Measurements from ENCODE around the gene NEU4.
"Not testable (repeated sequence)": the region's sequence is repeated elsewhere in the genome, so short reads cannot be mapped to it uniquely, and the experiment has no call there.

NEU4 gene

GRCh38 chr2:241814393-241814642, 5.3 kb downstream of the NEU4 start:
- no peak for TF ChIP-seq CTCF (IDR thresholded peaks at IDR 0.05; ENCODE audit: extremely low read depth, insufficient read depth, missing control alignments)
- peak; percentile 21 for DNase-seq (ENCODE audit: low spot score)
- in situ Hi-C loops (cut with MboI; ENCODE audit: low pct_unique_long_range_greater_than_20kb, low sequenced_read_pairs, unreplicated experiment), result no loop called here

- no peak for TF ChIP-seq CTCF (IDR thresholded peaks at IDR 0.05; ENCODE audit: extremely low read depth, insufficient read depth, missing control alignments)
- DNase-seq (ENCODE audit: low spot score), result peak; percentile 21
- in situ Hi-C loops (cut with MboI; ENCODE audit: low pct_unique_long_range_greater_than_20kb, low sequenced_read_pairs, unreplicated experiment), result no loop called here
Measured at GRCh38 chr2:241814643-241815476, 5.9 kb downstream of the NEU4 start.

- in situ Hi-C loops (cut with MboI; ENCODE audit: low pct_unique_long_range_greater_than_20kb, low sequenced_read_pairs, unreplicated experiment), result no loop called here
- DNase-seq (ENCODE audit: low spot score), result peak; percentile 30
- no peak for TF ChIP-seq CTCF (IDR thresholded peaks at IDR 0.05; ENCODE audit: extremely low read depth, insufficient read depth, missing control alignments)
Measured at GRCh38 chr2:241815477-241816430, 6.8 kb downstream of the NEU4 start.

- in situ Hi-C loops (cut with MboI; ENCODE audit: low pct_unique_long_range_greater_than_20kb, low sequenced_read_pairs, unreplicated experiment), result no loop called here
- no peak for TF ChIP-seq CTCF (IDR thresholded peaks at IDR 0.05; ENCODE audit: extremely low read depth, insufficient read depth, missing control alignments)
- DNase-seq (ENCODE audit: low spot score), result peak; percentile 19
Measured at GRCh38 chr2:241816431-241817121, 7.6 kb downstream of the NEU4 start.

GRCh38 chr2:241817126-241817820, 8.3 kb downstream of the NEU4 start:
- peak; percentile 51 for DNase-seq (ENCODE audit: low spot score)
- no peak for TF ChIP-seq CTCF (IDR thresholded peaks at IDR 0.05; ENCODE audit: extremely low read depth, insufficient read depth, missing control alignments)
- in situ Hi-C loops (cut with MboI; ENCODE audit: low pct_unique_long_range_greater_than_20kb, low sequenced_read_pairs, unreplicated experiment), result no loop called here

- DNase-seq (ENCODE audit: low spot score); in situ Hi-C loops (cut with MboI; ENCODE audit: low pct_unique_long_range_greater_than_20kb, low sequenced_read_pairs, unreplicated experiment): not testable (repeated sequence)
Measured at GRCh38 chr2:241817821-241818215, 8.8 kb downstream of the NEU4 start.

Data from GM13977 (cell line).